Ovary (tissue), 9 donors: ENCODE results near the gene LARGE1. TPM values are rescaled to one million over a fixed set of nuclear protein-coding genes. Genes with fewer than 3 reads are reported as not detected.

ENCODE experiments used
- DNase-seq, 5 donors: peaks; one replicate each; pipeline ENCODE4 v3.0.0-alpha.2; 2019 to 2020
- H3K27ac ChIP-seq, 2 donors: fragments of 200-600 bp; one replicate each; pipeline versions ENCODE4 v1.5.1 to v1.8.0; 2019 to 2022
- H3K27me3 ChIP-seq: fragments of 200-600 bp; one replicate; pipeline ENCODE4 v1.8.0; 2022
- H3K36me3 ChIP-seq: fragments of 200-600 bp; sonication (generic); one replicate; pipeline ENCODE4 v1.5.1; 2019
- H3K4me1 ChIP-seq: one replicate; pipeline ENCODE4 v1.8.1; 2013; ENCODE audit warnings: mild to moderate bottlenecking, moderate library complexity; ENCODE audit not compliant: insufficient read depth
- H3K4me3 ChIP-seq: fragments of 200-600 bp; sonication (generic); one replicate; pipeline ENCODE4 v1.5.1; 2017
- H3K9me3 ChIP-seq, 2 donors: fragments of 200-600 bp in 1 of 2; sonication (generic) in 1 of 2; one replicate each; pipeline versions ENCODE4 v1.5.1 to v1.8.1; 2013 to 2019; ENCODE audit warnings: mild to moderate bottlenecking in 1 of 2, moderate library complexity in 1 of 2
- EP300 ChIP-seq: sonication (generic); formaldehyde crosslinking; IDR thresholded peaks from one replicate; pipeline ENCODE4 v1.6.1; 2017; ENCODE audit warnings: antibody characterized with exemption
- POLR2A ChIP-seq: fragments of 450-650 bp; IDR thresholded peaks from one replicate; pipeline ENCODE4 v1.6.1; 2017; ENCODE audit warnings: antibody characterized with exemption, mild to moderate bottlenecking, moderate library complexity
- WGBS, 3 donors: extraction: QIAGEN DNeasy Blood & Tissue Kit in 1 of 3; methylation state at CpG; one replicate each; pipeline versions ENCODE4 v1.1.5 to v1.1.7; 2013 to 2017; 5-methylcytosine and 5-hydroxymethylcytosine counted together
- intact Hi-C, 4 donors: fragments of 100-400 bp; cut with DNase I; formaldehyde crosslinking; loops; one replicate each; pipeline versions ENCODE4 v1.11.0 to v1.15.1; 2022 to 2023
- polyA plus RNA-seq, 2 donors: library from polyadenylated mRNA; stranded (reverse); fragments of 200-250 nt in 1 of 2; fragments of 350-450 nt in 1 of 2; fragmentation: Illumina TruSeq in 1 of 2; extraction: RNeasy Lipid Tissue Mini Kit (QIAGEN cat#74804) in 1 of 2; gene quantifications; one replicate each; pipeline ENCODE4 v1.2.3, GENCODE V29; 2013 to 2014
- total RNA-seq, 7 donors: library from RNA; depleted of rRNA in 2 of 7; stranded (reverse); fragments of >200 nt in 2 of 7; fragmentation: NEBNext Ultra II Directional in 3 of 7; extraction: Animal tissue kit (Norgen Biotek cat#: 25700) in 3 of 7; gene quantifications; one replicate each; pipeline versions ENCODE4 v1.1.0 to v1.2.4, GENCODE V29; 2016 to 2023
- TF ChIP-seq, protein P1 (sequence below), 3 donors: fragments of 450-650 bp in 2 of 3; fragments of 200-600 bp in 1 of 3; IDR thresholded peaks; one replicate each; pipeline versions ENCODE4 v1.5.1 to v1.8.0; 2016 to 2022; ENCODE audit warnings: antibody characterized with exemption in 3 of 3, mild to moderate bottlenecking in 1 of 3
- donor health status: DM: no; HTN: no; CAD: no; lungs with moderate emphysema.
- donor health status: DM: no; HTN: no; CAD: no.
- donor health status: Bipolar disorder and iron deficiency.
- donor health status: DM: yes; HTN: yes; CAD: no.
- donor health status: DM: no; HTN: no; CAD: no.
- donor health status: DM: yes; HTN: yes; CAD: no.

LARGE1 gene
- total and polyA plus RNA-seq, 9 donors, result 13.4 to 67.6 (median 36.8) TPM

DNA sequence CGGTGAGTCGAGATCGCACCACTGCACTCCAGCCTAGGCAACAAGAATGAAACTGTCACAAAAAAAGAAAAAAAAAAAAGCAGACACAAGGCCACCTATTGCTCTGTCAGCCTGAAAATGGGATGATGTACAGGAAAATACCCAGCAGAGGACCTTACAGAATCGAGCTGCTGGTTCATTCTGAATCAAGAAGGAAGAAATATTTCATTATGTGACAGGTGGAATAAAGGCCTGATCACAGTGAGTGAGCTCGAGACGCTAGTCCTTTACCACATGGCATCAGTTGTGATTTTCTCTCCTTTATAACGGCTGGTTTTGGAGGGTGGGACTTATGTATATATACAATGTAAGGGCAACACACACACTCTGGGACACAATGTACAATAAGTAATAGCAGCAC lies 340.0 kb downstream of the LARGE1 start:
- no peak for DNase-seq

DNA sequence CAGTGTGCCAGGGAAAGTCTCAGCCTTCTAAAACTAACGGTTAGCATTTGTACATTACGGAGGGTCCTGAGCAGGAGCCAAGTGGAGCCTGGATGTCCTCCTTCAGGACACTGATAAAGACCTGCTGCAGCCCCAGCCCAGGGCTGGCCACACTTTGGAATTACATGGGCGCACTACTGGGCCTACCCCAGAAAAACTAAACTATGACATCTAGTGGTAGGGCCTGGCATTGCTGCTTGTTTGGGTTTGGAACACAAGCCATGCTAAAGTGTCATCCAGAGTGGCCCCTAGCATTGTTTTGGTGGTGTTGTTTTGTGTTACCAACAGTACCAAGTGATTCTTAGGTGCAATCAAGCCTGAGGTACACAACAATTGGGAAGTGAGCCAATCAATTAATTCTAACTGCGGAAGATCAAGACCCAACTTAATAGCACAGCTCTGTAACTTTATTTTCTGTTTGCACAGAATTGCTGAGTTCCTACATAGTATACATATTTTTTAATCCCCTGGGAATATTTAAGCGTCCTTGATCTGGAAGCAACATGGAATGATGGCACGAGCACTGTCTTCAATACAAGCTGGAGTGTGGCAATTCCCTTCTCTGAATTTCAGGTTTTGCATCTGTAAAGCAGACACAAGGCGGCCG lies 340.7 kb downstream of the LARGE1 start:
- WGBS, 3 donors, result 64 to 69% (median 66%) methylated on average over 8 of the region's 8 CpGs
- no peak for TF ChIP-seq EP300
- no peak for TF ChIP-seq POLR2A
- TF ChIP-seq, protein P1, sequence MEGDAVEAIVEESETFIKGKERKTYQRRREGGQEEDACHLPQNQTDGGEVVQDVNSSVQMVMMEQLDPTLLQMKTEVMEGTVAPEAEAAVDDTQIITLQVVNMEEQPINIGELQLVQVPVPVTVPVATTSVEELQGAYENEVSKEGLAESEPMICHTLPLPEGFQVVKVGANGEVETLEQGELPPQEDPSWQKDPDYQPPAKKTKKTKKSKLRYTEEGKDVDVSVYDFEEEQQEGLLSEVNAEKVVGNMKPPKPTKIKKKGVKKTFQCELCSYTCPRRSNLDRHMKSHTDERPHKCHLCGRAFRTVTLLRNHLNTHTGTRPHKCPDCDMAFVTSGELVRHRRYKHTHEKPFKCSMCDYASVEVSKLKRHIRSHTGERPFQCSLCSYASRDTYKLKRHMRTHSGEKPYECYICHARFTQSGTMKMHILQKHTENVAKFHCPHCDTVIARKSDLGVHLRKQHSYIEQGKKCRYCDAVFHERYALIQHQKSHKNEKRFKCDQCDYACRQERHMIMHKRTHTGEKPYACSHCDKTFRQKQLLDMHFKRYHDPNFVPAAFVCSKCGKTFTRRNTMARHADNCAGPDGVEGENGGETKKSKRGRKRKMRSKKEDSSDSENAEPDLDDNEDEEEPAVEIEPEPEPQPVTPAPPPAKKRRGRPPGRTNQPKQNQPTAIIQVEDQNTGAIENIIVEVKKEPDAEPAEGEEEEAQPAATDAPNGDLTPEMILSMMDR (IDR thresholded peaks at IDR 0.05), result peak in 2 of 3 donors; percentile 33 to 36
- no peak overlapping the region for H3K27ac ChIP-seq
- H3K36me3 ChIP-seq, result no peaks in the 10 kb centered on the region
- peak in 3 of 5 donors; percentile 18 to 35 (median 33) for DNase-seq
- intact Hi-C loops, result loop anchor here in 2 of 4 donors (10.0 kb wide), 2 partner anchors 55 to 275 kb away; no protein-coding TSS in a partner anchor
- H3K9me3 ChIP-seq, result no peaks in the 10 kb centered on the region
- no peak overlapping the region for H3K4me3 ChIP-seq
- H3K4me1 ChIP-seq, result peaks cover 2% of the 10 kb centered on the region
- H3K27me3 ChIP-seq, result no peaks in the 10 kb centered on the region

More for the DNA sequence above, 340.0 kb downstream of the LARGE1 start:
- no peak overlapping the region for H3K27ac ChIP-seq
- 88 to 93% (median 91%) methylated on average over 7 of the region's 7 CpGs for WGBS, 3 donors
- no peaks in the 10 kb centered on the region for H3K27me3 ChIP-seq
- intact Hi-C loops, result no loop called here
- peaks cover 2% of the 10 kb centered on the region for H3K4me1 ChIP-seq
- no peak for TF ChIP-seq EP300
- no peak for TF ChIP-seq POLR2A
- TF ChIP-seq, protein P1 (IDR thresholded peaks at IDR 0.05), result no peak
- no peak overlapping the region for H3K4me3 ChIP-seq
- H3K9me3 ChIP-seq, result no peaks in the 10 kb centered on the region
- no peaks in the 10 kb centered on the region for H3K36me3 ChIP-seq

DNA sequence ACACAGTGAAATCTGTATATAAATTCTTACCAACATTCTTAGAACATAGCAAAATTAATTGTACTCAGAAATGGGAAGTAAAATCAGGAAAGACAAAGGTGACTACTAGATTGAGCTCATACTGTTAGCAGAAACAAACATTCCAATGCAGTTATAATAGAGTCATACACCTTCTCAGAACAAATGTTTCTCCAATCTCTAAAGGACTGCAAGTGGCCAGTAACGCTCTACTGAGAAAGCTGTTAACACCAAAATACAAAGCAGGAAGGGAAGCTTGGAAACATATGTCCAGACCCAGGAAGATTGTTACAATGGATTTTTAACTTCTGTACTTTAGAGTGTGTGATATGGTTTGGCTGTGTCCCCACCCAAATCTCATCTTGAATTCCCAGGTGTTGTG lies 341.5 kb downstream of the LARGE1 start:
- Histone ChIP-seq H3K4me1 (peaks cover 2% of the 10 kb centered on the region), H3K36me3 (no peaks in the 10 kb centered on the region), H3K27me3 (no peaks in the 10 kb centered on the region), H3K4me3 (no peak overlapping the region), H3K27ac (no peak overlapping the region), H3K9me3 (no peaks in the 10 kb centered on the region)
- WGBS, 3 donors, result 82 to 84% (median 84%) methylated on average over 1 of the region's 1 CpG
- no peak for DNase-seq
- intact Hi-C loops, result loop anchor here in 2 of 4 donors (10.0 kb wide), 2 partner anchors 54 to 274 kb away; no protein-coding TSS in a partner anchor
- TF ChIP-seq EP300 (no peak), POLR2A (no peak)
- TF ChIP-seq, protein P1 (IDR thresholded peaks at IDR 0.05), result no peak

DNA sequence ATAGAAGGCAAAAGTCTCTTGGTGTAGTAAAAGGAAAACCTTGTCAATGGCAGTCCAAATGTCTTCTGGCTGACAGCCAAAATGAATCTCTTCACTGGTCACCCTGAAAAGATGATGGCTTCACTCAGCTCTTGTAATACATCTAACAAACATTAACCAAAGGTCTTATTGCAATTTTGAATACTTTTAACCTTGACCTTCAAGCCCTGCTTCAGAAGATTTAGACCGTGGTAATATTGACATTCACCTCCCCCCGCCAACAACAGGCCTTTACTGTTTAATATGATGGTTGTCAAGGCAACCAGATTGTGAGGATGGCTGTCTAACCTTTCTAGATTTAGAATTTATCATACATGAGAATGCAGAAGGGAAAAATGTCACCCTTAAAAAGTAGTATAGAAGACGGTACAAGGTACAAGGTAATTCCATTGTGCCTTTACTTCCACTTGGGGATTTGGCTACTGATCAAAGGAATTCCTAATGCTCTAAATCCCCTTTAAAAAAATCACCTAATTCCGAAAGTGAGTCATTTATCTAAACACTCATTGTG lies 342.3 kb downstream of the LARGE1 start:
- DNase-seq, result no peak
- TF ChIP-seq, protein P1 (IDR thresholded peaks at IDR 0.05), result no peak
- no peak for TF ChIP-seq EP300
- no peak for TF ChIP-seq POLR2A
- no peaks in the 10 kb centered on the region for H3K9me3 ChIP-seq
- no peaks in the 10 kb centered on the region for H3K27me3 ChIP-seq
- H3K27ac ChIP-seq, result no peak overlapping the region
- H3K4me1 ChIP-seq, result peaks cover 2% of the 10 kb centered on the region
- H3K36me3 ChIP-seq, result no peaks in the 10 kb centered on the region
- WGBS, 3 donors, result 35 to 46% (median 37%) methylated on average over 4 of the region's 4 CpGs
- intact Hi-C loops, result loop anchor here in 2 of 4 donors (10.0 kb wide), 2 partner anchors 53 to 273 kb away; no protein-coding TSS in a partner anchor
- no peak overlapping the region for H3K4me3 ChIP-seq
